HG02885 (cell line): Measurements from ENCODE around the gene DAP.

Experiments used
- ATAC-seq: cut with Tn5 transposase; IDR thresholded peaks from one replicate; pipeline ENCODE4 v1.9.1; 2021; ENCODE audit warnings: mild to moderate bottlenecking; ENCODE audit not compliant: unreplicated experiment, poor library complexity

DAP gene

DNA sequence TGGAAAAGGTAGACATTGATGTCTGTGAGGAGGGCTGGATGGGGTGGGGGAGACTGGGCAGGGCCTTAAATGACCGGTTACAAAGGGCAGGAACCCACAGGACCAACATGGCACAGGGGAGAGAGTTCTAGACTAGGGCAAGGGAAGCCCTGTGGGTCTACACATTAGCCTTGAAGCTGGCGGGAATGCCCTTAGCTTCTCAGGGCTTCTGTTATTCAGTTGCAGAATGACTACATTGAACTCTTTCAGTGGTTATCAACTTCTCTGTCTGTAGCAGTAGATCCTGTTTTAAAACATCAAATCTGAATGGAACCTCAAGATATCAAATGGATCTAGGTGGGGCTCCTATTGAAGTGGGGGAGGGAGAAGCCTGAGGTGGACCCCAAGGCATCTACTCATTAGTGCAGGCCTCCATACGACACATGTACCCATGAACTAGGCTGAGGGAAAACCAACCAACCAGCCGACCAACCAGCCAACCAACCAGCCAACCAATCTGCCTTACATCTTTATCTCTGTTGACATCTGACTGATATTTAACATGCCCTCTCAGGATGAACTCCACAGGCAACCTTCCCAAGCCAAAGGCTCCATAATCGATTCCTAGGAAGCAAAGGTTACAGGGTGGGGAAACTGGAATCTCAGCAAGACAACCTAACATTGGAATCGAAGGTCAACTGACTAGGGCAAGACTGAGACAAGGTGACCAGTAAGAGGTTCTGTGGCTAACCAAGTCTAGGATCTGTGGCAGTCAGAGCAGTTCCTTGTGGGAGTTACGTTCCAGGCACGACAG is 48.3 kb downstream of the DAP start:
- peak; percentile 95 for ATAC-seq

DNA sequence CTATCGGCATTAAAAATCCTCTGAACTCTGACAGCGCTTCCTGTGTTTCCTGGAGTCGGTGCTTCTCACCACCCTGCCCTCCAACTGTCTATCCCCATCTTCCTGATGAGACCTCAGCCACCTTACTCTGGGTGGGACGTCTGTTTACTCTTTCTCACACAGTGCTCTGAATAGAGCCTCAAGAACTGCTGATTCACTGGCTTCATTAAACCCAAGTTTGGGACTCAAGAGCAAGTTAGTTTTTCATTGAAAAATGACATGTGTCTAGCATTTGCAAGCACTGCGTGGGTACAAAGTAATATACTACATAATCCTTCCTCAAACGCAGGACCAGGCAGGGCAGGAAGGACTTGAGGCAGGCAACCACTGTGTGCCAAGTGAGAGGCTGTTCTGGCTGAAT is 49.5 kb downstream of the DAP start:
- no peak for ATAC-seq

DNA sequence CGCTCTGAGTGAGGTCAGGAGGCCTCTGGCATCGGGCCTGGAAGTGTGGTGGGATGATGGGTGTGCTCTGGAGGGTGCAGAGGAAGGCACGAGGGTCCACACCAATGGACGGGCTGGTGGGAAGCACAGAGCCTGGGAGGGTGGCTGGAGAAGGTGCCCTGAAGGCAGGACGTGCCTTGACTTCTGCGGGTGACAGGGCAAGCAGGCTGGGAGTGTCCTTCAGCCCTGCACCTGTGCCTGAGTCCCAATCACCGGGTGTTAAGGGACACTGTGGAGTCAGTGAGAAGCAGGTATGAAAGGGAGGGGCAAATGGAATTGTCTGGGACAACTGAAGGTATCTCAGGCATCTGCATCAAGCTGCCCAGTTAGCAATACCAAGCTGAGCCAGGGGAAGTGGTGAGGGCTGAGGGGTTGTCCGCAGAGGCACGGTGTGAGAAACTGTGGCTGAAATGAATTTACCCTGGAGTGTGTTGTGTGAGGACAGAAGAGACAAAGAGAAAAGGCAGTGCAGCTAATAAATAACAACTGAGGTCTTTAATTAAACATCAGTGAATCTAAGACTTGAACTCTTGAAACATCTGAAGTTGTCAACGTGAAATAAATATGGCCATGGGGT is 50.4 kb downstream of the DAP start:
- ATAC-seq, result no peak

DNA sequence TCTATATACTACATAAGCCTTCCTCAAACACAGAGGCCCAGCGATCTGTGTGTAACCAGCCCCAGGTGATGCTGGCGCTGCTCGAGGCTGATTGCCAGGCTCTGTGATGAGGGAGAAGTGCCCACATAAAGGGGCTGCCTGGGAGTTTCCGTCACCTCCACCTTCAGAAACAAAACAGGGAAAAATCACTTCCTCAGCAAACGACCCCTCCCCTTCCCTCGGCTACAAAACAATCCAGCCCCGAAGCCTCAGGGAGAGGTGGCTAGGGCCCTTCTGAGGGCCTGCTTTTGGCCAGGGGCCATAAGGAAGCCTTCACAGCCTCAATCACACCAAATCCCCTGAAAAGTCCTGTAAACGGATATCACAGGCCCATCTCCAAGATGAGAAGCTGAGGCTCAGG is 51.1 kb downstream of the DAP start:
- no peak for ATAC-seq

DNA sequence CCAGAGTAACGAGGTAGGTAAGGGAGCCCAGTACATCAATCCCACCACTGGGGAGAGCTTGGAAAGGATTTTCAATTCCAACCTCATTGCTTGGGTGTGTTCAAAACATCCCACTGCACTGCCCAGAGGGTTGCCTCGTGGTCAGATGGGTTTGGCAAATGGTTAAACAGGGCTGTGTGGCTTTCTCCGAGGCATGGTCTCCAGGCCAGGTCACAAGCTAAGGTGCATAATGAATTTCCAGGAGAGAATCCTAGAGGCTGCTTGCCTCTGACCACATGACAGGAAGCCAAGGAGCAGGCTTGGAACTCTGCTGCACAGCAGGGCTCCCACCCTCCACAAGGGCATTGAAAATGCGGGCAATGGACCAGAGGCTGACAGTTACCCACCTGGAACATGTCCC is 51.6 kb downstream of the DAP start:
- no peak for ATAC-seq

DNA sequence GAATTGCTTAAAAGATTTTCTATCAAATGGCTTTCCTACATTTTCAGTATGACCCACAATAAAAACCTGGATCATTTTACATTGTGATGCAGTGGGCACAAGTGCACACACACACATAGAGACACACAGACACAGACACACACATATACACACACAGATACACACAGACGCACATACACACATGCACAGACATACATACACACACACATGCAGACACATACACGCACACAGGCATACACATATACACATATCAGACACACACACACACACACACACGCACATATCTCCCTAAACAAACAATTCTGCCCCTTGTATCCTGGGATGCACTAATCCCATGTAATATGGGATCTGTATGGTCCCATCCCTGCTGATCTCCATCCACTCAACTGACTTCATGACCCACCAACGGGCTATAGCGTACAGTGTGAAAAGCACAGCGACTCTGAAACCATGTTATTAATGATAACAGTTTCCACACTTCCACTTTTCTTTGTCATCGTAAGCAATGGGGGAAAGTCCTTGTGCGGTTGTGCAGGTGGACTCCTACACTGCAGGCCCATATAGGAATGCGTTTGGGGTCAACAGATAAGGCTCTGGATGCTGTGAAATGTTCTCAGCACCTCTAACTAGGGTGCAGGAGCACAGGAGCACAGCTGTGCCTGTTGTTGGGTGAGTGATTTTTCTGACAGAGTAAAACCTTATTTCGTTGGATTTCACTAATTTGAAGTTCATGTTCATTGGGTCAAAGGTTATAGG is 52.7 kb downstream of the DAP start:
- no peak for ATAC-seq

DNA sequence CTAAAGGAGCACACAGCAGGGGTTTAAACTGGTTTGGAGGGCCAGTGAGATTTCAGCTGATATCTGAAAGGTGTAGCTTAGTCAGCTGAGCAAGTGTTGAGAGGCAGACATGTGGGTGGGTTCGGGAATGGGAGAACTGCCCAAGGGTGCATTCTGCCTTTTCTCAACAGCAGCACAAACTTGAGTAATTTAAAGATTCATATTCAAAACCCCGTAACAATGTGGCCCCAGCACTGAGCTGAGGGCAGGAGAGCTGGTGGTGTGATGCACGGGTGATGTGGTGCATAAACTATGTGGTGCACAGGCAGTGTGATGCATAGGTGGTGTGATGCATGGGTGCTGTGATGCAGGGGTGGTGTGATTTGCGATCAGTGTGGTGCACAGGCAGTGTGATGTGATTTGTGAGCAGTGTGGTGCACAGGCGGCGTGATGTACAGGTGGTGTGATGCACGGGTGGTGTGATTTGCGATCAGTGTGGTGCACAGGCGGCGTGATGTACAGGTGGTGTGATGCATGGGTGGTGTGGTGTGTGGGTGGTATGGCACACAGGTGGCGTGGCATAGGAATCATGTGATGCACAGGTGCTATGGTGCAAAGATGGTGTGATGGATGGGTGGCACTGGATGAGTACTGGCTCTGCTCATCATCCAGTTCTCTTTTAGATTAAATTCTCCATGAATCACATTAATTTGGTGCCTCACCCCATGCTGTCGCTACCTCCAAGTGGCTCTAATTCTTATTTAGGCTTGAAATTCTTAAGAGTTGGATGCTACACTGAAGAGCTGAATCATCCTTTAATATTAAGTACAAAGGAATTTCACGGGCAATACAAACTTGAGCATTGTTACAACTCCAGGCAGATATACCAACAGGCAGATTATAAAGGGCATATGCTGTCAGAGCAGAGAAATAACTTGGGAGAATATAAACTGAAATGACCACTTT is 53.6 kb downstream of the DAP start:
- ATAC-seq, result no peak

DNA sequence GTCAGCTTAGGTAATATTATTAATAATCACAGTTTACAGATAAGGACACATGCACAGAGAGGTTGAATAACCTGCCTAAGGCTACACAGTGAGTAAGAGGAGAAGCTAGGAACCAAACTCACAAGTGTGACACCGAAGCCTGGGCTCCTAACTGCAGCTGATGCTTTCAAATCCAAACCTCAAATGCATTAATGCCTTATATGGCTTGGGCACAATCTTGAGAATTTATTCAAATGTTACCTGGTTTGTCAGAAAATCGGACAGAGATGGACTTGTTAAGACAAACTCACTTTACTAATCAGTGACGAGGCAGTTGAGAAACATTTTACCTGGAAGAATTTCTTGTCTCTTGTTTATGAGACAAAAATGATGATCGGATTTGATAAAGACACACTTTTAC is 54.7 kb downstream of the DAP start:
- ATAC-seq, result no peak

DNA sequence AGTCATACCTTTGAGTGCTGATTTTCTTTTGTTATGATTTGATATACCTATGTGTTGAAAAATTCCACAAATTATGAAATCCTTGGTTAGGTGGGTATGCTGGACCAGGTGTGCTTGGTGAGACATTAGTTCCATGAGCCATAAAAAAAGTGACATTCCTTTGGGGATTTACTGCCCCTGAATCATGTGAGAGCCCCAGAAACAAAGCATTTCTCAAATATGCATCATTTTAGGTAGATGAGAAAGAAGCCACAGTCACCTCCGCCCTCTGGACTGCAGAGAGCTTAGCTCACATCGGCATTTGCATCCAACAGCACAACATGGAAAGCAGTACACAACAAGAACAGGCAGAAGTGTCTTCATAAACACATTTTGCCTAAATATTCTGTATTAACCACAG is 55.3 kb downstream of the DAP start:
- ATAC-seq, result no peak

DNA sequence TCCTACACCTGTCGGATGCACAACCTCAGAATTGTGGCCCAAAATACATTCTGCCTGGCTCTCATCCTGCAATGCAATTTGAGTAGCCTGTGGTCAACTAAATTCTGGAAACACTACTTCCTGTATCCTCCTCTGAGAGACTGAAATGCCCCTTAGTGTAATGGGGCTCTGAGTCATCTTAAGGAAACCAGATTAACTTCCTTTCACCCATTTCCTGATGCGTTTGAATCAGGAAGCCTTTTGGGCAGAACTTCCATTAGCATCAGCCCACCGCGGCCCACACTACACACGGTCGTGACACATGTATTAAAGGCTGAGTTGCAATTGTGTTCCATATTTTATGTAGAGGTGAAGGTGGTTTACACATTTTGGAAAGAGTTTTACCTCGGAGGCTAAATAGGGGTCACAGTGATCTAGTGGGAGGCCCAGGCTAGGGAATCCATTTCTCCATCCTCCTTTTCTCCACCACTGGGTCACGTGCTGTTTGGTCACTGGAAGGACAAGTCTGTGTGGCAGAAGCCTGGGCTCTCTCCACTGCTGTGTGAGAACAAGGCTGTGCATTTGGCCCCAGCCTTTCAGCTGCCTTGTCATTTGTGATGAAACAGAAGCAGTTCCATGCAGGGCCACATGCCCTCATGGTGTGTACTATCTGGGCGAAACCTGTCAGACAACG is 55.9 kb downstream of the DAP start:
- ATAC-seq, result no peak

DNA sequence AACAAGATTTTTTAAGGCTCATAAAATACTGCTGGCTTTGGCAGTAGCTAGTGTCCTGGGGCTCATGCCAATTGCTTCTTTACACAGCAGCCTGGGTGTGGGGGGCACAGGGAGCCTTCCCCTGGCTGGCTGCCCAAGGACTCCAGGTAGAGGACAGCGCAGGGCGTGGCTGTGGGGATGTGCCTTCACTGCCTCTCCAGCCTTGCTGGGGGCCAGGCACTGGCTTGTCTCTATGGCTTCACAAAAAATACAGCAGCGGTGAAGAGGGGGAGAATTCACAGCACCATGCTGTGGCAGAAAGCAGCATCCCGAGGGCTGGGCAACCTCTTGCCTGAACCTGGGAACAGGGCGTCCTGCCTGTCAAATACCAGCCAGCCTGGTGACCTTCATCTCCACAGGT is 57.4 kb downstream of the DAP start:
- ATAC-seq, result no peak

DNA sequence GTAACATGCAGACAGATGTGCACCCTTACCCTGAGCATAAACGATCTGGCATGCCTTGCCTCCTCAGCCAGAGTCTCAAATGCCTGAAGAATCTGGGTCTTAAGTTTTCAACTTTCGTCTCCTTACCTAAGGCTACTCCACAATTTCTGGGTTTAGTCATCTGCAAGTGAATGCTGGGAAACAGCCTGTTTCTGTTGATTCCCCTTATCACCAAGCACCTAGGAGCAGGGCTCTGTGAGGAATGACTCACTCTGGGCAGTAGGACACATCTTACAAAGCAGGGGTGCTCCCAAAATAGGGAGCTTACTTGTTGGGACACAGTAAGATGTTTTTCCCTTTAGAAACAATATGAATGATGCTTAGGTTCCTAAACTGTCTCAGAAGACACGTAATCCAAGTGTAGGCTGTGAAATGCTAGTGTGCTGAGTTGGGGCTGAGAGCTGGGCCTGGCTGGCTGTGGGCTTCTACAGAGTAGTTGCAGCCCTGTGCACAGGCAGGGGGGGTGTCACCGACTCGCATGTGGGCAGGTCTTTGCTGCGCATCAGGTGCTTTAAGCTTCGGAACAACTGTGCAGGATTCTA is 58.0 kb downstream of the DAP start:
- ATAC-seq, result no peak

DNA sequence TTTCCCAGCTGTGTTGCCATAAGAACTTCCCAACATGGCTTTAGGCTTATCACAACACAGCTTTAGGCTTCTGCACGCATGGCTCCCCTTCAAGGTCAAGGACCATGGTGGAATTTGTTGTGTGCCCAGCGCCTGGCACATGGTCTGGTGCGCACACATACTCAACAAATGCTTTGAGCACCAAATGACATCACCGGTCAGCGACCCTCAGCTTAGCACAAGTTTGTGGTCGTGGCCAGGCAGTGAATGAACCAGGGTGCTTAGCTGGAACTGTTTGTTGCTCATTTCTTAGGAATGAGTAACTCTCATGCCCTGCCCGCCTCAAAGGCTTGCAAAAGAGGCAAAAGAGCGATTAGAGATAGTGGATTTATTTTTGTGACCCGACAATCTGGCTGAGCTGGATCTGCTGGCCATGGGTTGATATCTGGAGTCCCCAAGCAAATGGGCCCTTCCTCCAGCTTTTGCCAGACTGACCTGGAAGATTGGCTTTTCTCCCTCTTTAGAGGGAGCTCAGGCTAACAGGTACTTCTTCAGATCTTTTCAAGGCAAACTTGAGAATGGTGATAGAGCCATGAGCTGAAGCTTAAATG is 58.9 kb downstream of the DAP start:
- no peak for ATAC-seq

DNA sequence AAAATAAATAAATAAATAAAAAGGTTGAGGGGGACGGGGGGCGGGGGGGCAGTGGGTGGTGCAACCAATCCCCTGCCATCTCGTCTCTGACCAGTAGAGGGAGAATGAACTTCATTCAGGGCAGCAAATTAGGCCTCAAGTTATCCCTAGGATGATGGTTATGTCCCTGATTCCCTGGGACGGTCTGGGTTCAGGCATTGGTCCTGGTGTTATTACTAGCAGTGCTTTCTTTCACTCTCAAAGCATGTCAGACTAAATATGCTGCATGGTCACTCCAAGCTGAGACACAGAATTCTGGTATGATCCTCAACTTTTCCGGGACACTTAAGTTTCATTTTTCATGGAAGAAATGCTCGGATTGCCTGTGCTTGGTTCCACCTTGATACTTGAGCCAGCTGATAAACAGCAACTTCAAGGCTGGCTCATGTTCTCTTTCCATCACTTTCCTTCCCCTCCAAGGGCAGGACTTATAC is 59.4 kb downstream of the DAP start:
- no peak for ATAC-seq

DNA sequence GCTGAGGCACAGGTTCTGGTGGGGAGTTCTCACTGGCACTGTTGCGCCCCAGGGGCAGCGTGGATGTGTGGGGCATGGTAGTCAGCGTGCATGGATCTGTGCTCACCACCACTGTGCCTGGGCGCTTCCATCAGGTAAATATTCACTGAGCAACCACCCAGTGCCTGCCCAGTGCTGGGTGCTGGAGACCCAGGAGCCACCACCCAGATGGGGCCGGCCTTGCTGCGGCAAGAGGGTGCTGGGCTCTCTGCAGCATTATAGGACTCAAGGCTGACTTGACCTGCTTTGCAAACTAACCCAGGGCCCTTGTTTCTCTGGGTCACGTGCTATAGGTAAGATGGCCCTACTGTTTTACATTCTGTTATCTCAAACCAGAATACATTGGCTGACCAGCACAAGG is 60.5 kb downstream of the DAP start:
- peak; percentile 7 for ATAC-seq

DNA sequence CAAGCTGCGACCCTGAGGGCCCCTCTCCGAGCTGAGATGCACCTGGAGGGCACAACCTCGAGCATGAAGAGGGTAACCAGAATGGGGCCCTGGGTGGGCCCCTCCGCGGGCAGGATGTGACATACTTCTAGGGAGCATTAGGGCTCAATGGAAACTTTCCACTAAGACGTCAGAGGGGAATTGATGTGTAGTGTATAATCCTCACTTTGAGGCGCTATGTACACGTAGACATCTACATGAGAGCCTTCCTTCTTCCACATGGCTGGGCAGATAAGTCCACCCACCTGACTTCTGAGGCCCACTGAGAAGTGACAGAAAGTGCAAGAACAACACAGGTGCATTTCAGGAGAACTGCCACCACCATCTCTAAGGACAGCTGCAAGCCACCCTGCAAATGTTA is 61.0 kb downstream of the DAP start:
- ATAC-seq, result peak; percentile 54

DNA sequence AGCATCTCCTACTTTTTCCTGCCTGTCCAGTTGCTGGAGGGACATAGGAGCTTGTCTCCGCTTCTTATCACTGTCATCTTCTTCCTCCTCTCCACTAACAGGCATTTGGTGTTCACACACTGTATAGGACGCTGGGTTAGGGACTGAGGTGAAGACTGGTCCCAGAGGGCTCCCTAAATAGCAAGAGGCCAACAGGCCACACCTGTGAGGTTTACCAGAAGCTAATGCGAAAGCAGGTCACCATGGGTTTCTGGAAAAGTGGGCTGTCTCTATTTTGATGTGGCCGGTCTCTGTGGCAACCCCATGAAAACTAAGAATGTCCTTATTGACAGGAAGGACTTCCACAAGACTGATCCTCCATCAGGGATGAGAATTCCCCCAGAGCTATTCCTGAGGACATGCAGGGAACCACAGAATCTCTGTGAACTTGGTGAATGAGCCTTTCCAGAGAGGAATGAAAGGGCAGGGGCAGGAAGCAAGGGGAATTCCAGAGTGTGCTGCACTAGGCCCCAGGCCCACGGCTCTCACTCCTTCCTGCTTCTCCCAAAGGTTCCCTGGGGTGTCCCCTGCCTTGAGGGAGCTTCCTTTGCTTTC is 61.7 kb downstream of the DAP start:
- peak; percentile 59 for ATAC-seq

DNA sequence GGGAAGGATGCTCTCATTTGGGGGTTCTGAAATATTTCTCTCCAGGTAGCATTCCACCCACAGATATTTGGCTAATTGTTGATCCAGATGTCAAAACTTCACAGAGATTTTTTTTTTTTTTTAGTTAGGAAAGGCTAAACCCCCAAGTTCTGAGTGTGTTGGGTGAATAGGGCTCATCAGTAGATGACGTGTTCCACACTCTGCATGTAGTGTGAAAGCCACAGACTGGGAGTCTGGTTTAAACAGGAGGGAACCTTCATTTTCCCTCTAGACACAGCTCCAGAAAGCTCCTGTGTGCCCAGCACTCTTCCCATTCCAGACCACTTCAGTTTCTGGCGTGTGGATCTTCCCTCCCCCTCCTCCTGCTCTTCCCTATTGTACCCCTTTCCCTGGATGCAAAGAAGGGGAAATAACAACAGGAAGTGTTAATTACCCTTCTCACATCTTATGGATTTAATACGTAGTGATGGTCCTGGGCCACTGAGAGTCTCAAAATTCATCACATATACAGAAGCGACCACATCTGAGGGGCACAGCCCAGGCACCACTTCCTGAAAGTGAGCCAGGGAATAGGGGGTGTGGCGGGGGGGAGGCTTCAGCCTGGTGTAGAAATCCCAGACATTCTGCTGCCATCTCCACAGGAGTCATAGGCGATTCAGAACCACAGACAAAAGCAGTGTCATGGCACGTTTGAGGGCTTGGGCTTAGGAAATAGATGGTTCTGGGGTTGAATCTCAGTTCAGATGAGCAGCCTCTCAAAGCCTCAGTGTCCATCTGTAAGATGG is 65.1 kb downstream of the DAP start:
- no peak for ATAC-seq
